GM19240 (cell line): ENCODE measurements around the gene NPHS1.
"Not testable (repeated sequence)": the region's sequence is repeated elsewhere in the genome, so short reads cannot be mapped to it uniquely, and the experiment has no call there.

Experiments used
- DNase-seq: peaks from one replicate; pipeline ENCODE4 v3.0.0; 2011; ENCODE audit warnings: low spot score; ENCODE audit not compliant: insufficient read length

The NPHS1 gene

DNA sequence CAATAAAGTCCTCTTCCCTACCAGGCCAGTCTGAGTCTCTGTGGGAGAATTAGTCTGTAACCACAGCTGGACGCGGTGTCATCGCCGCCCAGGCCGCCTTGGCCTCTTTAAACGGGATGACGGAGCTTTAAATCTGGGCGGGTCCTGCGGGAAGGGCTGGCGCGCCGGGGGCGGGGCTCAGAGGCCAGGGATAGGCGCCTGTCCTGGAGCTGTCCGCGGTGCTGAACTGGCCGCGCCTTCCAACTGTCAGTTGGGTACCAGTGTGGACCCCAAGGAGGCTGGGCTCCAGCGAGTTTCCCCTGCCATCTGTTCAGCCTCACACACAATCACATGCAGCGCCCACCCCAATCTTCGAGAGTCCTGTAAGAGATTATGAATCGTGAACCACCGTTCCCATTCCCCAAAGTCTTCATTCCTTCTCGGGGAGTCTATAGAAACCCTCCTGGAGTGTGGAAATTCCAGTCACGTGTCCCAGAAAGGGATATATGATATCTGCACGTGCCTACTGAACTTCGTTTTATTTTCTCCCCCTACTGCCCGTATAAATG is 27.5 kb upstream of the NPHS1 start:
- DNase-seq = no peak

DNA sequence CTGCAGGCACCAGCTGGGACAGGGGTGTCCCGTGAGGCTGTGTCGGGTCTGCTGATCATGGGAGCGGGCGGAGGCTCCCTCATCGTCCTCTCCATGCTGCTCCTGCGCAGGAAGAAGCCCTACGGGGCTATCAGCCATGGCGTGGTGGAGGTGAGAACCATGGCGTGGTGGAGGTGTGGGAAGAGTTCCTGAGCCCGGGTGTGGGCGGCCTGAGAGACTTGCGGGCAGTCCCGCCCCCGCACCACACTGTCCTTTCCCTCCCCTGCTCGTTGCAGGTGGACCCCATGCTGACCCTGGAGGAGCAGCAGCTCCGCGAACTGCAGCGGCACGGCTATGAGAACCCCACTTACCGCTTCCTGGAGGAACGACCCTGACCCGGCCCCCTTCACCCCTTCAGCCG is 26.8 kb upstream of the NPHS1 start:
- DNase-seq = no peak

DNA sequence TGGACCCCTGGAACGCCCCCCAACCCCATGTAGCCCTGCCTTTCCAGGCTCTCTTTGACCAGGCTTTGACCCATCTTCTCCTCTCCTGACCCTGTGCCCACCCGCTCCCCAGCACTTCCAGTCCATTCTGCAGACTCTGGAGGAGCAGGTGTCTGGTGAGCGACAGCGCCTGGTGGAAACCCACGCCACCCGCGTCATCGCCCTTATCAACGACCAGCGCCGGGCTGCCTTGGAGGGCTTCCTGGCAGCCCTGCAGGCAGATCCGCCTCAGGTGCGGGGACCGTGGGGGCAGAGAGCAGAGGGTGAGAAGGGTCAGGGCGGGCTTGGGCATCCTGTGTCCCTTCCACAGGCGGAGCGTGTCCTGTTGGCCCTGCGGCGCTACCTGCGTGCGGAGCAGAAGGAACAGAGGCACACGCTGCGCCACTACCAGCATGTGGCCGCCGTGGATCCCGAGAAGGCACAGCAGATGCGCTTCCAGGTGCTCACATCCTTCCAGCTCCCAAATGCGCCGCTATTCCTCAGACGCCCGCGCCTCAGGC is 22.2 kb upstream of the NPHS1 start:
- DNase-seq = no peak

GRCh38 chr19:35872180-35872579 is 19.9 kb upstream of the NPHS1 start:
- no peak for DNase-seq

GRCh38 chr19:35871611-35872010 is 19.3 kb upstream of the NPHS1 start:
- no peak for DNase-seq

DNA sequence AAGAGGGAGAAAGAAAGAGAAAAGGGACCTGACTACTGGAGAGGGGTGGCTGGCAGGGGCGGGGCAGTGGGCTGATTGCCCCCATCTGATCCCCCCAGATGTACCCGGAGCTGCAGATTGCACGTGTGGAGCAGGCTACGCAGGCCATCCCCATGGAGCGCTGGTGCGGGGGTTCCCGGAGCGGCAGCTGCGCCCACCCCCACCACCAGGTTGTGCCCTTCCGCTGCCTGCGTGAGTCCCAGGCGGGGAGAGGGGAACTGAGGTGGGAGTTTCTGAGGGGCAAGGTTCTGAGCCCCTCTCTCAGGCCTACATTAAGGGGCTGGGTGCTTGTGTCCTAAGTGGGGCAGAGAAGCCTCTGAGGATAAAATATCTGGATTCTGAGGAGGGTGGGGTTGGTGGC is 18.5 kb upstream of the NPHS1 start:
- no peak for DNase-seq

DNA sequence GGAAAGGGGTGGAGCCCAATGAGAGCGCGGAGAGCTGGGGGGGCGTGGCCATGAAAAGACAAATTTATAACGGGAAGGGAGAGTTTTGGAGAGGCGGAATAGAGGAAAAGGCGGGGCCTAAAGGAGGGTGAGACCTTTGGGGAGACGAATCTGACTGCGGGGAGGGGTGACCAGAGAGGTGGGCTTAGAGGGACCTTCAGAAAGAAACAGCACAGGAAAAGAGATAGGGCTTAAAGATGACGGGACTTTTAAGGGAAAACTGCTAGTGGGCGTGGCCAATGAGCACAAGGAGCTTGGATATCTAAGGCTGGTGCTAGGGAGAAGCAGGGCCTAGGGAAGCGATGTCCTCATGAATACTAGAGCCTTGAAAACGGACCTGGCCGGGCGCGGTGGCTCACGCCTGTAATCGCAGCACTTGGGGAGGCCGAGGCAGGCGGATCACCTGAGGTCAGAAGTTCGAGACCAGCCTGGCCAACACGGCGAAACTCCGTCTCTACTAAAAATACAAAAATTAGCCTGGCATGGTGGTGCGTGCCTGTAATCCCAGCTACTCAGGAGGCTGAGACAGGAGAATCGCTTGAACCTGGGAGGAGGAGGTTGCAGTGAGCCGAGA is 17.9 kb upstream of the NPHS1 start:
- DNase-seq = not testable (repeated sequence)

GRCh38 chr19:35869327-35870123 is 17.2 kb upstream of the NPHS1 start:
- peak; percentile 69 for DNase-seq

GRCh38 chr19:35868823-35869326 is 16.6 kb upstream of the NPHS1 start:
- DNase-seq = no peak

DNA sequence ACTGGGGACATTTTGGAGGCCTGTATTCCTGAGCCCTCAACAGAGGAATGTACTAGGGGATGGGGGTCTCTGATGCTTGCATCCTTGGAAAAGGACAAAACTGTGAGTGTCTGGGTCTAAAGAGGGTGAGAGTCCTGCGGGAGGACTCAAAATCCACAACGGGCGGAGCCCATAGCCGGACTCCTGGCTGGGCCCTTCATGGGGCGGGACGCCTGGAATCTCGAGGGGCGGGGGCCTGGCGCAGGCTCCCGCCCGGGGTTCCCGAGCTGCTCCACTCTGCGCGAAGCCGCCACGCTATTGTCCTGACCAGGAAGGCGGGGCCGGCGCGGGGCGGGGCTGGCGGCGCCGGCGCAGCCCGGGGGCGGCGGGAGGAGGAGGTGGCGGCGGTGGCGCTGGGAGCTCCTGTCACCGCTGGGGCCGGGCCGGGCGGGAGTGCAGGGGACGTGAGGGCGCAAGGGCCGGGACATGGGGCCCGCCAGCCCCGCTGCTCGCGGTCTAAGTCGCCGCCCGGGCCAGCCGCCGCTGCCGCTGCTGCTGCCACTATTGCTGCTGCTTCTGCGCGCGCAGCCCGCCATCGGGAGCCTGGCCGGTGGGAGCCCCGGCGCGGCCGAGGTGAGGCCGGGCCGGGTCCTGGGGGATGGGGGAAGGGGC is 16.0 kb upstream of the NPHS1 start, which contains the start of gene APLP1:
Gene APLP1, plus strand, starts transcription at position 403 of the 651 bp plus-strand sequence. Its CDS starts 63 bp downstream, at position 466.
- no peak for DNase-seq

DNA sequence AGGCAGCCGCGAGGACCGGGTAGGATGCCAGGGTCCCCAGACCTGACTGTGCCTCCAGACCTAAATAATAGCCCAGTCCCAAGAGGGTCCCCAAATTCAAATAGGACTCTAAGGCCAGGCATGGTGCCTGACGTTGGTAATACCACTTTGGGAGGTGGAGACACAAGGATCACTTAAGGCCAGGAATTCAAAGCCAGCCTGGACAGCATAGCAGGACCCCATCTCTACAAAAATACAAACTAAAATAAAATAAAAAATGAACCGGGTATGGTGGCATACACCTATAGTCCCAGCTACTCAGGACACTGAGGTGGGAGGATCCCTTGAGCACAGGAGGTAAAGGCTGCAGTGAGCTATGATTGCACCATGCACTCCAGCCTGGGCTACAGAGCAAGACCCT is 10.7 kb upstream of the NPHS1 start:
- no peak for DNase-seq

DNA sequence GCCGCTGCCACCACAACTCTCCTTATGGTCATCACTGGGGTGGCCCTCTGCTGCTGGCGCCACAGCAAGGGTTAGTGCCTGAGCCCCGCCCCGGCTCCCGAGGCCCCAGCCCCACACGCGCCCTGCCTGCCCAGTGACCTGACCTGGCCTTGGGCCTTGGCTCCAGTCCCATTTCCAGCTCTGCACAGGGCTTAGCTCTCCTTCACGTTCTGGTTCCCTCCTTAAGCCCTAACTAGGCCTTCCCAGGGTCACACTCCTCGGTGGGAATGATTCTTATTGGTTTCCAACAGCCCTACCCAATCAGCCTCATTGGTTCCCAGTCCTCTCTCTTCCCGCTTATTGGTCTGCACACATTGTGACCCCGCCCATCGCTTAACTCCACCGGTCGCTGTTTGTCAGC is 10.2 kb upstream of the NPHS1 start:
- no peak for DNase-seq

- DNase-seq = no peak
Observed at GRCh38 chr19:35861640-35862160, 9.4 kb upstream of the NPHS1 start.

- no peak for DNase-seq
Observed at GRCh38 chr19:35860818-35861639, 8.7 kb upstream of the NPHS1 start.

- DNase-seq = no peak
Observed at GRCh38 chr19:35860436-35860817, 8.1 kb upstream of the NPHS1 start.

GRCh38 chr19:35859414-35859813 is 7.1 kb upstream of the NPHS1 start:
- no peak for DNase-seq

DNA sequence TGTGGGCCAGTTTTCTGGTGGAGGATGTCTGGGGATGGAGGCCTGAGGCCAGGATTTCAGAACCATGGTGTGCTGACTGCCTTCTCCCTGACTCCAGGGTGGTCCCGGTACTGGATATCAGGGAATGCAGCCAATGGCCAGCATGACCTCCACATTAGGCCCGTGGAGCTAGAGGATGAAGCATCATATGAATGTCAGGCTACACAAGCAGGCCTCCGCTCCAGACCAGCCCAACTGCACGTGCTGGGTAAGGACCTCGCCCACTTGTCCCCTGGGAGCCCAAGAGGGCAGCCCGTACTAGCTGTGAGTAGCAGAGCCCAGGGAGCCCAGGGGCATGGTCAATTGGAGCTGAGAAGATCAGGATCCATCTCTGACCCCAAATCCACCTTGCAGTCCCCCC is 6.0 kb upstream of the NPHS1 start:
- no peak for DNase-seq

GRCh38 chr19:35856546-35857149 is 4.3 kb upstream of the NPHS1 start, which contains the start of gene KIRREL2:
TSS of gene KIRREL2 (plus strand) at chr19:35856911. CDS start at chr19:35857120, 209 bp downstream.
- no peak for DNase-seq

- no peak for DNase-seq
Observed at GRCh38 chr19:35853038-35853756, 893 bp upstream of the NPHS1 start.
